Fibroblast of the aortic adventitia (primary cell): ENCODE data around the gene E2F3. TPM values are rescaled to one million over a fixed set of nuclear protein-coding genes. Genes with fewer than 3 reads are reported as not detected.

Experiments used
- DNase-seq: peaks from one replicate; pipeline ENCODE4 v3.0.0-alpha.2; 2010; ENCODE audit warnings: low read depth
- H3K4me3 ChIP-seq: 2 replicates; pipeline ENCODE4 v1.5.1; 2011; ENCODE audit warnings: low read depth, mild to moderate bottlenecking, control low read depth, low read length, moderate library complexity
- CTCF ChIP-seq: IDR thresholded peaks from 2 replicates; pipeline ENCODE4 v1.5.1; 2011; ENCODE audit warnings: mild to moderate bottlenecking, low read length, control low read depth, inconsistent platforms; ENCODE audit not compliant: insufficient read depth
- small RNA-seq: library from RNA; depleted of rRNA; stranded (forward); fragments of <200 nt; gene quantifications from one replicate; pipeline ENCODE3, GENCODE V24; 2012
- total RNA-seq: library from RNA; depleted of rRNA; stranded (reverse); fragments of >200 nt; gene quantifications from 2 replicates; pipeline ENCODE4 v1.2.3, GENCODE V29; 2012; ENCODE audit warnings: low replicate concordance

E2F3 gene
- total RNA-seq, 1 donor, result 7.4 TPM

GRCh38 chr6:20539387-20539786 lies 137.7 kb downstream of the E2F3 start:
- H3K4me3 ChIP-seq, result no peak overlapping the region
- no peak for TF ChIP-seq CTCF
- DNase-seq, result no peak

GRCh38 chr6:20540683-20541082 lies 139.0 kb downstream of the E2F3 start:
- DNase-seq, result peak; percentile 51
- no peak for TF ChIP-seq CTCF
- no peak overlapping the region for H3K4me3 ChIP-seq

- no peak for TF ChIP-seq CTCF
- no peak for DNase-seq
- no peak overlapping the region for H3K4me3 ChIP-seq
These were observed 139.7 kb downstream of the E2F3 start for GRCh38 chr6:20541382-20541781.

- peak; percentile 87 for DNase-seq
- H3K4me3 ChIP-seq, result no peak overlapping the region
- TF ChIP-seq CTCF, result no peak
These were observed 141.4 kb downstream of the E2F3 start for GRCh38 chr6:20542927-20543602.

Small RNA genes within 50 kb of the gene (small RNA-seq; reads per million reads assigned to genes)
- gene RF00019 (not detected), gene RNU6-141P (not detected)

Other genes starting within 250 kb of the E2F3 start
- gene MBOAT1, start 189.4 kb upstream of the E2F3 start, total RNA-seq, result 0.90 and 5.0 TPM in 2 replicates
- 11.3 and 20.0 TPM in 2 replicates for gene CDKAL1, start 132.6 kb downstream of the E2F3 start, total RNA-seq